CD14-positive monocyte (primary cell): ENCODE data around the gene MAMLD1. TPM values are rescaled to one million over a fixed set of nuclear protein-coding genes. Genes with fewer than 3 reads are reported as not detected.

Experiments used
- DNase-seq, 3 donors: peaks; one replicate each; pipeline ENCODE4 v3.0.0-alpha.2; 2011 to 2022
- H2AFZ ChIP-seq: 2 replicates; pipeline ENCODE4 v1.6.0; 2012; ENCODE audit warnings: mild to moderate bottlenecking, low read depth, low read length, inconsistent platforms; ENCODE audit not compliant: insufficient read depth, poor library complexity, severe bottlenecking
- H3K27ac ChIP-seq, 2 donors: 1 replicate in 1 of 2; 2 replicates in 1 of 2; pipeline ENCODE4 v1.5.1; 2012 to 2013; ENCODE audit warnings: low read length in 2 of 2, control low read depth in 1 of 2, inconsistent platforms in 1 of 2, low read depth in 1 of 2, mild to moderate bottlenecking in 1 of 2
- H3K27me3 ChIP-seq, 2 donors: one replicate each; pipeline versions ENCODE4 v1.6.0 to v1.6.1; 2011 to 2013; ENCODE audit warnings: low read length in 2 of 2; ENCODE audit not compliant: control insufficient read depth in 2 of 2, insufficient read depth in 2 of 2
- H3K36me3 ChIP-seq, 2 donors: replicated peaks in 1 of 2; 1 replicate in 1 of 2; 2 replicates in 1 of 2; pipeline versions ENCODE4 v1.5.1 to v1.6.1; 2012 to 2013; ENCODE audit warnings: low read length in 2 of 2, control low read depth in 1 of 2, inconsistent platforms in 1 of 2, mild to moderate bottlenecking in 1 of 2; ENCODE audit not compliant: insufficient read depth in 2 of 2, control insufficient read depth in 1 of 2
- H3K4me1 ChIP-seq, 2 donors: 1 replicate in 1 of 2; 2 replicates in 1 of 2; pipeline versions ENCODE4 v1.5.1 to v1.6.1; 2012 to 2013; ENCODE audit warnings: low read length in 2 of 2, control low read depth in 1 of 2, inconsistent platforms in 1 of 2, mild to moderate bottlenecking in 1 of 2, moderate library complexity in 1 of 2; ENCODE audit not compliant: insufficient read depth in 2 of 2, control insufficient read depth in 1 of 2
- H3K4me2 ChIP-seq: replicated peaks from 2 replicates; pipeline ENCODE3; 2012; ENCODE audit warnings: low read length, moderate library complexity, mild to moderate bottlenecking; ENCODE audit not compliant: poor library complexity, severe bottlenecking; ENCODE audit errors: extremely low read depth
- H3K4me3 ChIP-seq, 3 experiments: fragments of 200-600 bp in 1 of 3; sonication (generic) in 1 of 3; replicated peaks in 1 of 3; 1 replicate in 2 of 3; 2 replicates in 1 of 3; pipeline ENCODE4 v1.5.1; 2011 to 2013; ENCODE audit warnings: low read length in 3 of 3, mild to moderate bottlenecking in 3 of 3, control low read depth in 2 of 3, low read depth in 2 of 3, inconsistent platforms in 1 of 3, moderate library complexity in 1 of 3
- H3K79me2 ChIP-seq: 2 replicates; pipeline ENCODE4 v1.6.0; 2012; ENCODE audit warnings: mild to moderate bottlenecking, control low read depth, inconsistent platforms, low read length, moderate library complexity; ENCODE audit not compliant: insufficient read depth
- H3K9ac ChIP-seq: 2 replicates; pipeline ENCODE4 v1.6.0; 2017; ENCODE audit warnings: low read length, mild to moderate bottlenecking; ENCODE audit not compliant: insufficient read depth, poor library complexity, severe bottlenecking
- H3K9me3 ChIP-seq, 2 donors: replicated peaks in 1 of 2; 1 replicate in 1 of 2; 2 replicates in 1 of 2; pipeline versions ENCODE4 v1.5.1 to v1.6.1; 2012 to 2013; ENCODE audit warnings: low read length in 2 of 2, control low read depth in 1 of 2; ENCODE audit not compliant: control insufficient read depth in 1 of 2, insufficient read depth in 1 of 2
- H4K20me1 ChIP-seq: 2 replicates; pipeline ENCODE4 v1.6.0; 2012; ENCODE audit warnings: mild to moderate bottlenecking, low read length, control low read depth, moderate library complexity; ENCODE audit not compliant: insufficient read depth
- H3K27ac Mint-ChIP-seq, 7 donors: one replicate each; pipeline ENCODE4 v1.8.0; 2020; ENCODE audit warnings: mild to moderate bottlenecking in 7 of 7, mixed read lengths in 7 of 7, moderate library complexity in 6 of 7, inconsistent platforms in 2 of 7
- H3K27me3 Mint-ChIP-seq, 3 donors: one replicate each; pipeline ENCODE4 v1.8.0; 2021 to 2022; ENCODE audit warnings: low read depth in 3 of 3, mild to moderate bottlenecking in 3 of 3, mixed read lengths in 3 of 3, moderate library complexity in 3 of 3, inconsistent platforms in 1 of 3
- H3K36me3 Mint-ChIP-seq, 2 donors: one replicate each; pipeline ENCODE4 v1.8.0; 2020; ENCODE audit warnings: mixed read lengths in 2 of 2, inconsistent platforms in 1 of 2, mild to moderate bottlenecking in 1 of 2
- H3K4me1 Mint-ChIP-seq: one replicate; pipeline ENCODE4 v1.8.0; 2020; ENCODE audit warnings: mild to moderate bottlenecking, mixed read lengths
- H3K4me3 Mint-ChIP-seq, 2 donors: one replicate each; pipeline ENCODE4 v1.8.0; 2020; ENCODE audit warnings: mild to moderate bottlenecking in 2 of 2, mixed read lengths in 2 of 2, moderate library complexity in 1 of 2
- H3K9me3 Mint-ChIP-seq, 7 donors: one replicate each; pipeline ENCODE4 v1.8.0; 2020 to 2022; ENCODE audit warnings: mixed read lengths in 7 of 7, mild to moderate bottlenecking in 6 of 7, moderate library complexity in 6 of 7, inconsistent platforms in 2 of 7
- CTCF ChIP-seq: fragments of 200-600 bp; IDR thresholded peaks from one replicate; pipeline ENCODE4 v1.8.0; 2022; ENCODE audit warnings: antibody characterized with exemption, mild to moderate bottlenecking
- WGBS: methylation state at CpG from one replicate; pipeline ENCODE4 v1.1.5; 2013; ENCODE audit warnings: missing lambda C conversion rate; ENCODE audit not compliant: insufficient coverage; 5-methylcytosine and 5-hydroxymethylcytosine counted together
- intact Hi-C, 2 donors: fragments of 100-400 bp; cut with micrococcal nuclease; formaldehyde crosslinking; loops; one replicate each; pipeline versions ENCODE4 v1.15.0 to v1.15.1; 2023
- polyA plus RNA-seq, 3 donors: library from polyadenylated mRNA; depleted of rRNA in 1 of 3; unstranded in 2 of 3; stranded (reverse) in 1 of 3; fragments of 300-500 nt in 2 of 3; fragments of >200 nt in 1 of 3; fragmentation: Illumina TruSeq in 2 of 3; gene quantifications; 1 replicate in 2 of 3; 2 replicates in 1 of 3; pipeline ENCODE4 v1.2.3, GENCODE V29; 2012 to 2021

The MAMLD1 gene
- polyA plus RNA-seq, 3 donors = not detected

- H3K4me1 ChIP-seq = peaks cover 32 to 37% of the 10 kb centered on the region in 2 donors
- H3K36me3 ChIP-seq = no peaks in the 10 kb centered on the region
- Mint-ChIP-seq H3K27me3 (no peaks in the 10 kb centered on the region), H3K4me3 (peak overlapping the region; percentile 68 to 73), H3K9me3 (peaks cover 0 to 2% (median 0%) of the 10 kb centered on the region in 7 donors), H3K4me1 (peaks cover 30% of the 10 kb centered on the region), H3K36me3 (no peaks in the 10 kb centered on the region), H3K27ac (peak overlapping the region; percentile 31 to 77 (median 60))
- peak overlapping the region; percentile 91 for H2AFZ ChIP-seq
- peak overlapping the region in 1 of 3 experiments; percentile 63 for H3K4me3 ChIP-seq
- H4K20me1 ChIP-seq = no peaks in the 10 kb centered on the region
- WGBS = no CpG with 5 or more reads among the region's 9 CpGs
- intact Hi-C loops = no loop called here
- no peaks in the 10 kb centered on the region for H3K9me3 ChIP-seq
- no peak overlapping the region for H3K9ac ChIP-seq
- no peak for TF ChIP-seq CTCF
- H3K27me3 ChIP-seq = no peaks in the 10 kb centered on the region
- DNase-seq = peak; percentile 28 to 31 (median 30)
- peak overlapping the region; percentile 63 for H3K4me2 ChIP-seq
- no peaks in the 10 kb centered on the region for H3K79me2 ChIP-seq
- peak overlapping the region in 1 of 2 donors; percentile 66 for H3K27ac ChIP-seq
Observed at GRCh38 chrX:150546711-150547153, 183.6 kb downstream of the MAMLD1 start.

DNA sequence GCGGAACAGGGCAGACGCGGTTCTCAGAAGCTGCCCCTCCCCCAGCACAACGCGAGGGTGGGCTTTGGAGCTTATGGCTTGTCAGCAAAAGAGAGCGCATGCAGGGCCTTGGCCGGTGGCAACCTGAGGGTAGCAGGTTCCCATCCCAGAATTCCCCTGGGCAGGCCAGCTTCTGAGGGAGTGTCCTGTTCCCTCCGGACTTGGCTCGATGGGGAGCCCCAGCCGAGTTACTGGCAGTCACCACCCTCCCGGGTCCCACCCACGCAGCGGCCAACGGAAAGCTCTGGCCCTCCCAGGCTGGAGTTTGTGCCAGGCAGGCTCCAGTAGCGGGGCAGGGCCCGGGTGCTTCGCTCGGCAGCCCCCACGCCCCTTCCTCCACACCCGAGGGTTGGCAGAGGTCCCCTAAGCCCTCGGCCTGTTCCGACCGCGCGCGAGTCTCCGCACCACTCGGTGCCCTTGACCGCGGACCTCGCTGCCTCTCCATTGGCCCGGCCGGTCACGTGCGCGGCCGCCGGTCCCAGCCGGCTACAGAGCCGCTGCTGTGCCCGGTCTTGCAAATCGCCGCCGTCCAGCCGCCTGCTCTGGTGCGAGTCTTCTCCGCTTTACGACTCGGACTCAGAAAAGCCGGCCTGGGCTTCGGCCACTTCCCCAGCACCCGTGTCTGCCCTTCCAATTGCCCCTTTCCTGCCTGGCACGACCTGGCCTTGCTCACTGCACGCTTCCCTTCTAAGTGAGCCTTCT is 184.4 kb downstream of the MAMLD1 start:
- peaks cover 30% of the 10 kb centered on the region for H3K4me1 Mint-ChIP-seq
- peak overlapping the region; percentile 63 for H3K4me2 ChIP-seq

More for the DNA sequence above, 184.4 kb downstream of the MAMLD1 start:
- peak overlapping the region; percentile 68 to 81 for H3K4me3 Mint-ChIP-seq
- no peaks in the 10 kb centered on the region for H3K27me3 ChIP-seq
- H4K20me1 ChIP-seq = no peaks in the 10 kb centered on the region
- H3K9me3 Mint-ChIP-seq = peaks cover 0 to 2% (median 0%) of the 10 kb centered on the region in 7 donors
- H3K36me3 ChIP-seq = no peaks in the 10 kb centered on the region
- H3K4me1 ChIP-seq = peaks cover 32 to 37% of the 10 kb centered on the region in 2 donors
- DNase-seq = peak; percentile 32 to 55 (median 54)
- no peak for TF ChIP-seq CTCF
- H3K9ac ChIP-seq = peak overlapping the region; percentile 55
- H3K79me2 ChIP-seq = no peaks in the 10 kb centered on the region
- H3K36me3 Mint-ChIP-seq = no peaks in the 10 kb centered on the region
- peak overlapping the region; percentile 91 for H2AFZ ChIP-seq
- peak overlapping the region; percentile 9 to 63 (median 44) for H3K4me3 ChIP-seq
- H3K27ac ChIP-seq = peak overlapping the region; percentile 57 to 66
- 6% methylated on average over 28 of the region's 54 CpGs for WGBS
- no peaks in the 10 kb centered on the region for H3K9me3 ChIP-seq
- H3K27ac Mint-ChIP-seq = peak overlapping the region; percentile 43 to 88 (median 77)
- intact Hi-C loops = no loop called here
- H3K27me3 Mint-ChIP-seq = no peaks in the 10 kb centered on the region
